AG04449 (cell line): ENCODE data around the gene EED.

Source experiments
- CTCF ChIA-PET: fragments of 350-600 bp; formaldehyde crosslinking; extraction: SDS; loops from one replicate; lab custom pipeline; 2021; ENCODE audit warnings: antibody characterized with exemption; lab: Yijun Ruan, JAX
- POLR2A ChIA-PET: fragments of 400-600, 350-600 bp; formaldehyde crosslinking; extraction: SDS; loops from one replicate; lab custom pipeline; 2020; ENCODE audit warnings: antibody characterized with exemption, inconsistent platforms; lab: Yijun Ruan, JAX
- DNase-seq: peaks from one replicate; pipeline ENCODE4 v3.0.0-alpha.2; 2010; ENCODE audit warnings: low read depth, low spot score
- H3K4me3 ChIP-seq: 2 replicates; pipeline ENCODE4 v1.5.1; 2011; ENCODE audit warnings: low read depth, mild to moderate bottlenecking, control low read depth, low read length
- CTCF ChIP-seq: IDR thresholded peaks from one replicate; pipeline ENCODE4 v1.5.1; 2011; ENCODE audit warnings: mild to moderate bottlenecking, moderate library complexity, low read length, control low read depth, inconsistent platforms; ENCODE audit not compliant: insufficient read depth; ENCODE audit errors: missing control alignments

EED gene

GRCh38 chr11:86249307-86250098, 5.0 kb downstream of the EED start:
- no peak for DNase-seq
- CTCF ChIA-PET = interaction anchor here (0.7 to 2.8 kb wide), 3 partner anchors 11 to 56 kb away, joined by 3 to 8 read pairs (median 3); no protein-coding TSS in a partner anchor
- H3K4me3 ChIP-seq = no peak overlapping the region
- POLR2A ChIA-PET = interaction anchor here (0.6 kb wide), 1 partner anchor 557 kb away, joined by 3 read pairs; no protein-coding TSS in a partner anchor
- TF ChIP-seq CTCF = no peak

DNA sequence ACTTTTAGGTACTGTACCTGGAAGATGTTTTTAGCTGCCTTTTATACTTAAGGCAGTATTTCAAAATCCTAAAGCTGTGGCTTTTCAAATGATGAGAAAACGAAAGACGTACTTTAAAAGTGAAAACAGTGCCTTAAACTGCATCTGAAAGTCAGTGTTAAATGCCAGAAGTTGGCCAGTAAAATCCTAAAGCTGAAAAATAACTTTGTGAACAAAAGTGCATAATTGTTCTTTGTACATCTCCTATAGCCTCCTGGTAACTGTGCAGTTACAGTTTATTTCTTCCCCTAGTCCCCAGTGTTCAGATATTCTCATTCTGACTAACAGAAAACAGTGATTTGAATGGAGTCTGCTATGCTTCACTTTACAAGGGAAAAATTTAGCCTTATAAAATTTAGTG, 6.8 kb downstream of the EED start:
- no peak overlapping the region for H3K4me3 ChIP-seq
- no peak for DNase-seq
- CTCF ChIA-PET = interaction anchor here (0.8 to 1.6 kb wide), 2 partner anchors 9 to 209 kb away, joined by 3 to 4 read pairs; no protein-coding TSS in a partner anchor
- no peak for TF ChIP-seq CTCF
- POLR2A ChIA-PET = no interaction called here

- H3K4me3 ChIP-seq = no peak overlapping the region
- no peak for DNase-seq
- CTCF ChIA-PET = interaction anchor here (1.1 kb wide), 1 partner anchor 62 kb away, joined by 4 read pairs; no protein-coding TSS in a partner anchor
- POLR2A ChIA-PET = no interaction called here
- TF ChIP-seq CTCF = no peak
Measured at GRCh38 chr11:86255896-86256295, 11.3 kb downstream of the EED start.

DNA sequence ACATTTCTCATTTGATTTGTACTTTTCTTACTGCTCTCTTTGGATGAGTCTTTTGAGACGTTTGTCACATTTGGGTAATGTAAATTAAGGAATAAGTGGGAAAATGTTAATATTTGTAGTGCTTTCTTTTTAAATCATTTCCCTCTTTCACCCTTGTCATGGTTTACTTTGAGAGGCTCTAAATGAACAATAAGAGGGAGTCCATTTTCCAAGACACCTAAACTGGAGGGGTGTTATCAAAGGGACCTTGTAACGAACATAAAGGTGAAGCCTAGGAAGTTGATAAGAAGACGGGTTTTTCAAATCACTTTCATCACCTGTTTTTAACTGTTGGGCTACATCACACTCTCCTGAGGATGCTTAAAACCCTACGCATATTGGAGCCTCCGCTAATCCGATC, 12.1 kb downstream of the EED start:
- CTCF ChIA-PET = no interaction called here

GRCh38 chr11:86257446-86257845, 12.9 kb downstream of the EED start:
- no peak for TF ChIP-seq CTCF
- POLR2A ChIA-PET = no interaction called here
- no peak for DNase-seq
- CTCF ChIA-PET = no interaction called here
- no peak overlapping the region for H3K4me3 ChIP-seq

More for the DNA sequence above, 12.1 kb downstream of the EED start:
- H3K4me3 ChIP-seq = no peak overlapping the region
- DNase-seq = no peak
- no peak for TF ChIP-seq CTCF
- POLR2A ChIA-PET = no interaction called here

DNA sequence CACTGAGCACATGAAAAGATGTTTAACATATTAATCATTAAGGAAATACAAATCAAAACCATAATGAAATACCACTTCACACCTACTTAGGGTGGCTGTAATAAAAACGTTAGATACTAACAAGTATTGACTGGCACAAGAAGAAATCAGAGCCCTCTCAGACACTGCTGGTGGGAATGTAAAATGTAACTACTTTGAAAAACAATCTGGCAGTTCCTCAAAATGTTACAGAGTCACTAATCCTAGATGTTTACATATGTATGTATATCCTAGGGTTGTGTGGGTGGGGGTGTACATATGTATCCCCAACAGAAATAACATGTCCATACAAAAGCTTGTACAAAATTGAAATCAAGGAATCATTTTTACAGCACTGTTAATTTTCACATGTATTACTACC, 15.2 kb downstream of the EED start:
- no peak for TF ChIP-seq CTCF
- no peak overlapping the region for H3K4me3 ChIP-seq
- CTCF ChIA-PET = interaction anchor here (0.8 to 2.5 kb wide), 2 partner anchors 8 to 11 kb away, joined by 4 to 8 read pairs; no protein-coding TSS in a partner anchor
- DNase-seq = no peak
- POLR2A ChIA-PET = interaction anchor here (0.6 kb wide), 1 partner anchor 86 kb away, joined by 3 read pairs; no protein-coding TSS in a partner anchor
